Stimulated activated CD4-positive, alpha-beta T cell treated with anti-CD3 and anti-CD28 coated beads, Interleukin-1b, Interleukin-23, amount 100 ng/mL, for 4 hours (primary cell): ENCODE data around the gene PIK3R5.

Source experiments
- DNase-seq, 2 donors: peaks; one replicate each; pipeline ENCODE4 v3.0.0-alpha.2; 2020; ENCODE audit warnings: low read depth in 2 of 2

PIK3R5 gene

DNA sequence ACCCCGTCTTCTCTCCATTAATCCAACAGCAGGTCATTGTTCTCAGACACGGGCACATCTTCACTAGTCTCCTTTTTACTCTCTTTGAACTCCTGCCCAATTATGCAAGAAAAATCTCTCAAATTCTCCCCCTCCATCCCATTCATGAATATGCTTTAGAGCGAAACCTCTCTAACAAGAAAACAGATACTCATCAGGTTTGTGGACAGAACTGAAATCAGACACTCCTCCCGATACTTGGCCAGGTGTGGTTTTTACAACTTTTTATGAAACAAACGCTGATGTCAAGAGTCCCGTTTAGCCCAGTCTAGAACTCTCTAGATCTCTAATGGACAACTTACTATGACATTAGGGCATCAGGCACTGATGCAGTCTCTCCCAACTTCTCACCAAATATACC is 40.9 kb downstream of the PIK3R5 start:
- DNase-seq: no peak

DNA sequence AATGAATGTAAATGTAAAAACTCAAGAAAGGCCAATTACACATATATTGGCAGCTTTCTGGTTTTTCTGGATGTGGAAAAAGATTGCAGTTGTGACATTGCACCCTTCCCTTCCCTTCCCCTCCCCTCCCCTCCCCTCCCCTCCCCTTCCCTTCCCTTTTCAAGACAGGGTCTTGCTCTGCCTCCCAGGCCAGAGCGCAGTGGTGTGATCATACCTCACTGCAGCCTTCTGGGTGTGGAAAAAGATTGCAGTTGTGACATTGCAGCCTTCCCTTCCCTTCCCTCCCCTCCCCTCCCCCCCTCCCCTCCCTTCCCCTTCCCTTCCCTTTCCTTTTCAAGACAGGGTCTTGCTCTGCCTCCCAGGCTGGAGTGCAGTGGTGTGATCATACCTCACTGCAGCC is 41.7 kb downstream of the PIK3R5 start:
- no peak for DNase-seq

DNA sequence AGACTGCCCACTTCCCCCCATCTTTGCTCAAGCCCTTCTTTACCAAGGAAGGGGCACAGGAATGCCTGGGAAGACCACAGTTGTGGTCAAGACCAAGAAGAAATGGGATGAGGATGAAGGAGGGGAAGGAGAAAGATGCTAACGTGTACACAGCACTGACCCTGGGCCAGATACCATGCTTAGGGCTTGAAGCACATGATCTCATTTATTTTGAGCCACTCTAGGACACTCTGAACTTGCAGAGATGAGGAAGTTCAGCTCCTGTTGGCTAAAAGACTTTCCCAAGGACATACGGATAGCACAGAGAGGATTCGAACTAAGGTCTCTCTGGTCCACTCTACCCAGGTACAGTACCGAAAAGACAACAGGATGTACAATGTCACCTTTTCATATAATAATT is 42.6 kb downstream of the PIK3R5 start:
- DNase-seq: no peak

DNA sequence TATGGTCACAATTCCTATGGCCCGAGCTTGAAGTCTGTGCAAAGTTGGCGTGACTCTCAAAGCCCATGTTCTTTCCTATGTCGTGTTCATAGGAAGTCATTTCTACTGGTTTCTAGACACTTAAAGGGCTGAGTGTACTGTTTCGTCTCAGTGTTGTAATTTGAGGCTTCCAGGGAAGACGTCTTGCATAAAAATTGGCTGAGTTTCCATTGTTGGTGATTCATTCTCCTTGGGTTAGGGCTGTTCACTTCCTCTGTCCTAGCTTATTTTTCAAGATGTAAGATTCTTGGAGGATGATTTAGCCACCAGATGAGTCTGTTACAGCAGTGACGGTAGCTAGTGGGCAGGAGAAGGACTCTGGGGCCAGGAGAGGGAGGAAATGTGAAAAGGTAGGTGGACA is 43.1 kb downstream of the PIK3R5 start:
- DNase-seq: no peak

DNA sequence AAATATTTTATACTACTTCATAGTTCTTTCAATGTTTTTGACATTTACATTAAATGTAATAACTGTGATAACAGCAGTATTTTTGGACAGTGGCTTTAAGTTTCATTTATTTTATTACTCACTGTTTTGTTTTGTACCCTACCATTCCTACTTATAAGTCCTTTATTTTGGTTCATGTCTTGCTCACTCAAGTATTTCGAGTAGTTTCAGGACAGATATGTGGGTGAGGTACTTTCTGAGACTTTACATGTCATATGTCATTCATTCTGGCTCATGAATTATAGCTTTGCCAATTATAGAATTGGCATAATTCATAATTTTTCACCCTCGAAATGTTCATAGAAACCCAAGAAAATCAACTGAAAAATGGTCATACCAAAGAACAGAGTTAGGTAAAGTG is 44.4 kb downstream of the PIK3R5 start:
- no peak for DNase-seq

DNA sequence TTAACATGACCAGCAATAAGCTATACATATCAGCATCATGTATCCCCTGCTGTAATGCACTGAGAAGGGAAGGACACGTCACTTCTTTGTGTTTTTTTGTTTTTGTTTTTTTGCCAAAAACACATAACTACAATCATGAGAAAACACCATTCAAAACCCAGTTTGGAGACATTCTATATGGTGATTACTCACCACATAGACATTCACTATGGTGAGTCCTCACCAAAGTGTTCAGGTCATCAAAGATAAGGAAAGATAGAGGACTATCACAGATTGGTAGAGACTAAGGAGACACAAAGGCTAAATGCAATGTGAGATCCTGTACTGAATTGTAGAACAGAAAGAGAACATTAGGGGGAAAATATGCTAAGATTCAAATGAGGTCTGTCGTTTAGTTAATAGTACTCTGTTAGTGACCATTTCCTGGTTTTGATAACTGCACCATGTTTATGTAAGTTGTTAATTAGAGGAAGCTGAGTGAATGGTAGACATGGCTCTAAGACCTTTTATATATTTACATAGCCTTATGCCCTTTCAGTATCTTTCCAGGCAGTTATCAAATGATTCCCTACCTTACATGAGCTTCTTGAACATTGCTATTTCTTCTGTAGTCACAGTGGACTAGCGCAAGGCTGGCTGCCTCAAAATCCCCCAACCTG is 46.6 kb downstream of the PIK3R5 start:
- no peak for DNase-seq

DNA sequence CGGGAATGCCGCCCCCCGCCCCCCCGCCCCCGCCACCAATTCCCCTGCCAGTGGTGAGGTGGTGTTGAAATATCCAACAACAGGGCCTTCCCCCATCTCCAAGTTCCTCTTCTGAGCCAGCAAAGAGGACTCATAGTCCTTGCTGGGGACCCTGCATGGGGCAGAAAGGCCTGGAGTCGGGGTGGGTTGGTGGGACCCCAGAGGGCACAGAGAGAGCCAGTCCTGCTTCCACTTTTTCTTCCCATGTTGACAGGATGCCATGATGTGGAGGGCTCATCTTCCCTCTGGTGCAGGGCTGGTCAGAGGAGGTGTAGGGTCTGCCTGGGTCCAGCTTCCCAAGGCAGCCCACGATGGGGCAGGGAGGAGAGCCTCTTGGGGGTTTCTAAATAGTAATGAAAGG is 49.0 kb downstream of the PIK3R5 start:
- DNase-seq: no peak

DNA sequence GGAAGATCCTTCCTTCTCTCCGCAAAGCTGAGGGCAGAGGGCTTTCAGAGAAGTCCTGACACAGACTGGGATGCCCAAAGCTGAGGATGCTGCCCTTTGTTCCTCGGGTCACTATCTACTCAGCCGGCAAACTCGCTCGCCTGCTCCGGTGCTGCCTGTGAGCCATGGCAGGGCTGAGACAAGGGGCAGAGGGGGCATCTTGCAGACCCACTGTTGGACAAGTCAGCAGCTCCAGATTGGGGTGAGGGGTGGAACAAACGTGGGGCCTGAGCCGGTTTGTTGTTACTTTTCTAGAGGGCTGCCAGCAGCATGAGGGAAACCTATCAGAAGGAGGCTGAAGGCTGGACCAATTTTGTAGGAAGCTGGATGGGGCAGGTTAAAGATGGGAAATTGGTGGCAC is 51.0 kb downstream of the PIK3R5 start:
- no peak for DNase-seq

DNA sequence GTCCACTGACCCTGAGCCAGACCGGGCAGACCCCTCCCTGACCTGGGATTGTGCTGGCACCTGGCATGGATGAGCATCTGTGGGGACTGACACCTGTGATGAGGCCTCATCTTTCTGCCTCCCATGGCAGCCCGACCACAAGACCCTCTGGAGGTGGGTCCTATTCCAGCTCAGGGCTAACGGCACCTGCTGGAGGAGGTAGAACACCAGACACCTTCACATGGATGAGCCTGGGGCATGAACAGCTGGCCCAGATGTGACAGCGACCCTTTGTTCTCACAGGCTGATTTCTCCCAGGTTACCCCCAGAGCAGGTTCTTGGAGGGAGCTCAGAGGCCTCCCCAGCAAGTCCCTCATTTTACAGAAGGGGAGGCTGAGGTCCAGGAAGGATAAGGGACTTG is 51.6 kb downstream of the PIK3R5 start:
- DNase-seq: no peak

DNA sequence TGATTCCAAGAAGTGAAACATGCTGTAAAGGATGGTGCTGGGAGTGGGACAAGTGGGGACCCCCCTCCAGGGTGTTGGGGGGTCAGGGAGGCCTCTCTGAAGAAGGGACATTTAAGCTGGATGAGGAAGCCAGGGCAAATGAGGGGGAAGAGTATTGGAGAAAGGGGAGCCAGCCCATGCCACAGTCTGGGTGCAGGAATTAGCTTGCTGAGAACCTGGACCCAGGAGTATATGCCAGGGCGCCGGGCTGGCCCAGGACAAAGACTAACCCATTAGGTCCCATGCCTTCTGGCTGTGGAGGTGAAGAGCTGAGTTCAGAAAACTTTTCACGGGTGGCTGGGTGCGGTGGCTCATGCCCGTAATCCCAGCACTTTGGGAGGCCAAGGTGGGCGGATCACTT is 52.4 kb downstream of the PIK3R5 start:
- no peak for DNase-seq

DNA sequence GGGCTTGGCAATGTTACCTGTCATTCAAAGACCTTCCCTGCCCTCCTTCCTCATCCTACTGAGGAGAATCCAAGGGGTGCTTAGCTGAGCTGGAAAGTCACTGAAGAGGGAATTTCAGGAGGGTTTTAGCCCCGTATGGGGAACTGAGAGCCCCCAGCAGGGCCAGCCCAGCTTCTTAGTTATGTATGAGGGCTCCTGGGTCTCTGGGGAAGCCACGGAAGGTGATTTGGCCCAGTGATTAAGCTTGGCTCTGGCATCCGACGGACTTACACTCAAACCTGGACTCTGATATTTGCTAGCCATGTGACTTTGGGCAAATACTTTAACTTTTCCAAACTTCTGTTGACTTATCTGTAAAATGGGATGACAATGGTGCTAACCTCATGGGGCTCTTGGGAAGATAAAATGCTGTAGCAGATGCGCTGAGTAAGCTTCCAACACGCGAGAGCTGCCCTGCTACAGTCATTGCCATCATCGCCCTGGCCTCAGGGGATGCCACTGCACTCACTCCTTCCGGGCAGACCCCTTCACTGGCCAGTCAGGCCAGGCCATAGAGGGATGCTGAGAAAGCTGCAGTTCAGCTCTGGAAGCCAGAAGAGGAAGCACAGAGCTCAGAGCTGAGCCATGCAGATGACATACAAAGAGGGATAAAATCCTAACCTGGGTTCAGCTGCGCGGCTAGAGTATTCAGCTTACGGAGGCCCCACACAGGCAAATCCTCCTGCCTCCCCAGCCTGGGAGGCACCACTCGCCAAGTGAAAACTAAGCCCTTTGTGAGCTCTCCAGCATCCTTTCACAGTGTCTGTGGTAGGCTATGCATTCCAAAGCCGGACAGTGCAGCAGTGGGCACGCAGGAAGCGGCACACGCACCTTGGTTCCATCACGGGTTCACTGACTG is 53.2 kb downstream of the PIK3R5 start:
- DNase-seq: no peak

DNA sequence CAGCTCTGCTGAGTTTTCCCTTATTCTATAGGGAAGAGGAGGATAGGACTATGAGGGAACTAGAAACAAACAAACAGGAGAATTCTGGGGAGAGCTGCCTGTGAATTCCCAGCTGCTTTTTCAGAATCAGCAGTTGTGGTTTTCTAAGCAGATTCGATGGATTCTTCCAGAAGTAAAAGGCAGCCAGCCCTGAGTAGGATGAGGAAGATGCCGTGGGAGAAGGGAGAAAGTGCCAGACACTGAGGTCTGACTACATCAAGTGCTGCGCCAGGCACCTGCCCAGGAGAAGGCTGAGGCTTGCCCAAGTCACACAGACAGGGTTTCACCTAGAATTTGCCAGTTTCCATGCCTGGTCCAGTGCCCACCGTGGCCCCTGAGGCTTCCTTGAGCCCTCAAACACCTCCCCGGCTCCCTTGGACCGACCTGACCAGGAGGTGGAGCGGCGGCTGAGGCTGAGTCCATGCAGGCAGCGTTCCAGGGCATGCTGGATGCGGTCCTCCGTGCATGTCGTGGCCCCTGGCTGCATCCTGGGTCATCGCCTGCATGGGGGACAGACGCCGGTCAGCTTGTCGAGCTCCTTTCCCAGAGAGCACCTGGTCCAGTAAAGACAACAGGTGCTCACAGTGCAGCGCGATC is 54.4 kb downstream of the PIK3R5 start:
- DNase-seq: no peak

DNA sequence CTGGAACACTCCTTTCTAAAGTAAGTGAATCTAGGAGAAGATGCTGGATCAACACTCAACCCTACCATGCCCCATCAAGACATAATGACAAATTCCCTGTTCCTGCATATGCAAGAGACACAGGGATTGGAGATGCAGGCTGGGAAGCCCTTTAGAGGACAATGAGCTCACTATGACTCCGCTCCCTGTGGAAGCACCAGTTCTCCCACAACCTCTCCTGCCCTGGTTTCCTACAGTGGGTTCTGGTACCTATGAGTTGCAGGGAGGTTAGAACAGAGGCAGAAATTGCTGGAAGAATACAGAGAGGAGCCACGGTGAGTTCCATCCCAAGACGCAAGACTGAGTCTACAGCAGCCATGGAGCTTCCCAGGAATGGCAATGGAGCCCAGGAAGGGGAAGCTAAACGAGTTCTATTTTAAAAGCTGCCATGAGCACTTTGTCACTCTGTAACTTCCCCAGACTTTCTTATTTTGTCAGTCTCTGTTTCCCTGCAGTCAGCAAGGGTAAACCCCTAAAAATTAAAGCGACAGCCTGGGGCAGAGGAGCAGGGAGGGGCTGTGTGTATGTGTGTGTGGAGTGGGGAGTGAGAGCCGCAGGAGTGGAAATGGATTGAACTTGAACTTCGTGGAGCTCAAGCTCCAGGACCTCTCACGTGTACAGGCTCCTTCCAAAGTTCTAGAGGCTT is 55.8 kb downstream of the PIK3R5 start:
- DNase-seq: no peak

DNA sequence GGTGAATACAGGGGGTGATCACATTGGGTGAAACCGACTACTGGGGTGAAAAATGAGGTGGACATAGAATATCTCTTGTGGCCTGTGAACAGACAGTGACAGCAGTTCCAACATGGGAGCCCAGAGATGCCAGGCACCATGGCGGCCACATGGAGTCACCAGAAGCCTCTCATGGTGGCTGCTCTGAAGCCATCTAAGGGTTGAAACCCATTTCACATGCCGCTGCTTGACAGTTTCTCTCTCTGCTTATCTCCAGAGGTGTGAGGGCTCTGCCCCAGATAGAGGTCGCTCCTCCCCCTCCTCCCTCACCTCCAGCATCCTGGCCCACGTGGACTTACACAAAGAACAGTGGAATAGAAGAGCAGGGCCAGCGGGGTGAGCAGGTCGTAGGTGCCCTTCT is 60.2 kb downstream of the PIK3R5 start:
- DNase-seq: no peak

DNA sequence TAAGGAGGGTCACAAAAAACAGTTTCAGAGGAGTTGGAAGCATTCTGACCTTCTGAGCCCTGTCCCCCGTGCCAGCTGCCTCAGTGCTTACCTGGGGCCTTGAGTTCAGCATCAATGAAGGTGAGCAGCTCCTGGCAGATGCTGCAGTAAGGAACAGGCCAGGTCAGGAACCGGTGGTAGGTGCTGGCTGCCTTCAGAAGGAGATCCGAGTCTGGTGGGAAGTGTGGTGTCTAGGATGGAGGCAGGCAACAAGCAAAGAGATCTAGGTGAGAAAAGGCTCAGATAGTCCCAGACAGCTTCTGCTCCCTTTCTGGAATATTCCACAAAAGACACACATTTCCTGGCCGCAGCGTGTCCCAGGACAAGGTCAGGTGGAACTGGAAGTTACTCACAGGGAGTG is 60.8 kb downstream of the PIK3R5 start:
- DNase-seq: no peak

DNA sequence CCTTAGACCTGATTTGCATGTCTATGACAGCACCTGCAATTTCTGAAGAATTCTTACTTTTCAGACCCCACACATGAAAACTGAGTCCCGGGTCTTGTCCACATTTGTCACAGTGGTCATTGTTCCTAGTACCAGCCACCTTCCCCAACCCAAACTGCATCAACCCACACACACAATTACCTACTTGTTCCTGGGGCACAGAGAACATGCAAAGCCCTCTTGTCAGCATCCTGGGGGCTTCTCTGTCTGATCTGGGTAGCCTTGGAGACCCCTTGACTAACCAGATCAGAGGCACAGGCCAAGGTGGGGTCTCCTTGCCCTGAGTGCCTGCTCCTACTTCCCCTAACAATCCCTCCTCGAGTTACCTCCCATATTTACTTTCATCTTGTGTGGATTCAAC is 61.3 kb downstream of the PIK3R5 start:
- no peak for DNase-seq

DNA sequence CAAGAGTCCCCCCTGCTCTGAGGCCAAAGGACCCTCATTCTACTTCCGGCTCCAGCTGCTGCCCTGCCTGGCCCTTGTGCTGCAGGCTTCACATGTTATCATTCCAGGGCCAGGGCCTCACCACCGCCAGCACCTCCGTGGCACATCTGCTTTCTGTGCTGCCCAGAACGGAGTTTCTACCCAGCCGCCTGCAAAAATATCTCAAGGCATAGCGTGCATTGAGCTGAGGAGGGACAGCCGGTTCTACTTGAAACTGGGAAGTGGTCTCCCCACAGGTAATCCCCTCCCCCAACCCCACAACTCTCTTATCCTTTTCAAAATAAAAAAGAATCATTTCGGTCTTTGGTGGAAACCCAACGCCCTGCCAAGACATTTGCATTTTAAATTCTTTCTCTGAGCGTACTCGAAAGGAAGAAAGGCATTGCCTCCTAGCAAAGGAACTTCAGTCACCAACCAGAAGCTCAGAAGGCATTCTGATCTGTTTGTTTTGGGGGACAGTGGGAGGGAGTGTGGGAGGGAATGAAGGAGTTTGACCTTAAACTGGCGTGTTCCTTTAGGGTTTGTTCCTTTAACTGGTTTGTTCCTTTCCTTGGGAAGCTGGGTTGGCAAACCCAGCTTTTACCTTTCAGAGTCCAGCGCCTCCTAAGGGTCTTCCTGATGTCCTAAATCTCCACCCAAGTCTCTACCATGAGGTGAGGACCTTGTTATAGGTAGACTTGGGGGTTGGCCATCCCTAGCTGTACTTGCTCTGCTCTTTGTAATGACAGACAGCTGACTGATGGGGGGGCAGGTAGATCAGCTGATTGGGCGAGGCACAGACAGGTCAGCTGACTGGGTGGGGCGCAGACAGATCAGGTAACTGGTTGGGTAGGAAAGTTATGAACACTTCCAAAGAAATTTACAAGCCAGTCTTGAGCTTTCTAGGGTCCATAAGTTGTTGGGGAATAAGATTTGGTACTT is 64.6 kb downstream of the PIK3R5 start:
- no peak for DNase-seq

DNA sequence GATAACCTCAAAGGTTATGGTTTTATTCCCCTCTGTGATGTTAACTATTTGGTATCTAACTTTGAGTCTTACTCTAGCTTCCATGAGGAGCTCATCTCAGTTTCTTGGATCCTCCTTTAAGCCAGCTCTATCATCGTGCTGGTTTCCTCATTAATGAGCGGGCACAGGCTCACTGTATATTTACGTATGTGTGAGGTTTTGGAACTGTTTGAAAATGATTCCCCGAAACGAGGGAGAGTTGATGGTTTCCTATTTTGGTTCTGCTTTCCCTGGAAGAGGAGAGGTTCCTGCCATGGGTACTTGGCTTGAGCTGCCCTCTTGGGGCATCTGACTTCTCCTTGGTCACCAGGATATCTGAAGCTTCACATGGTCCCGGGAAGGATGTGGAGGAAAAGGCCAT is 65.3 kb downstream of the PIK3R5 start:
- DNase-seq: no peak

DNA sequence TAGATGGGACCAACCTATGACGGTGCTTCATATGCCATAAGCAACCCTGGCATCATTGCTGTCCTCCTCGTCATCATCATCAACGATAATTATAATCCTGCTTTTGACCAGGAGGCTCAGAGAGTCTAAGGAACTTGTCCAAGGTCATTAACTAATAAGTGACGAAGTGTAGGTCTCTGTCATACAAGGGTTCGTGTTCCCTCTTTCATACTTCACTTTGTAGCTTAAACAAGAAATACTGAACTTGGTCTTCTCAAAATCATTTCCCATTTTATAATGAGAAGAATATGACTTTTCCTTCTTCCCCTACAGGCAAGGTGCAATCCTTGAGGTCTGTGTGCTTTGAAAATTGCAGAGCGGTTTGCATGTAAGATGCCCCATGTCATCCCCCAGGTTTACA is 66.9 kb downstream of the PIK3R5 start:
- DNase-seq: no peak

DNA sequence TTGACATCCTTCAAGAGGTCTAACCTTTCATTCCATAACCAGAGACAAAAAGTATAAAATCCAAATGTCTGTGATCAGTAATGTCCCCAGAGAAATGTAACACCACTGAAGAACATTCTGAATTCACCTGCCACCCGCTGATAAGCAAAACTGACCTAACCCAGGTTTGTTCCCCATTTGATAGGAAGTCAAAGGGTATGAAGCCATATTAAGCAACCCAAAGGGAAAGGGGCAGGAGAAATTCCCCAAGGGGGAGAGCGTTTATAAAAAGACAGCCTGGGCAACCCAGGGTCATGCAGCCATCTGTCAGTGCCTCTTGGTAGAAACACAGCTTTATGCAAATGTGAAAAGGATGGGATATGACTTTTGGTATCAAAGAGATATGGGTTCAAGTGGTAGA is 67.4 kb downstream of the PIK3R5 start:
- DNase-seq: no peak
